RWPE2 (cell line): ENCODE data around the gene USP5.
"Not testable (repeated sequence)": the region's sequence is repeated elsewhere in the genome, so short reads cannot be mapped to it uniquely, and the experiment has no call there.

Experiments used
- ATAC-seq: fragments of 200-7000 bp; cut with Tn5 transposase; 3 replicates; pipeline ENCODE4 v1.9.1; 2021; ENCODE audit warnings: low read depth
- DNase-seq: peaks from one replicate; pipeline ENCODE4 v3.0.0-alpha.2; 2020; ENCODE audit warnings: low spot score
- H3K27ac ChIP-seq: fragments of 450-650 bp; 2 replicates; pipeline ENCODE4 v1.5.1; 2017; ENCODE audit warnings: mild to moderate bottlenecking; ENCODE audit not compliant: poor library complexity, severe bottlenecking
- H3K27me3 ChIP-seq: fragments of 250-450 bp; sonication (Bioruptor Pico); 2 replicates; pipeline ENCODE4 v1.5.1; 2021; ENCODE audit warnings: mild to moderate bottlenecking, moderate library complexity; ENCODE audit not compliant: insufficient read depth, poor library complexity, severe bottlenecking
- H3K36me3 ChIP-seq: fragments of 250-450 bp; sonication (Bioruptor Pico); 2 replicates; pipeline ENCODE4 v1.5.1; 2020; ENCODE audit warnings: low read depth, mild to moderate bottlenecking, moderate library complexity
- H3K4me1 ChIP-seq: fragments of 250-450 bp; sonication (Bioruptor Pico); 2 replicates; pipeline ENCODE4 v1.5.1; 2021; ENCODE audit warnings: mild to moderate bottlenecking, moderate library complexity; ENCODE audit not compliant: insufficient read depth, poor library complexity, severe bottlenecking
- H3K4me3 ChIP-seq: fragments of 250-450 bp; sonication (Bioruptor Pico); 2 replicates; pipeline ENCODE4 v1.5.1; 2021; ENCODE audit warnings: mild to moderate bottlenecking, moderate library complexity; ENCODE audit not compliant: severe bottlenecking
- H3K9me3 ChIP-seq: fragments of 250-450 bp; sonication (Bioruptor Pico); 2 replicates; pipeline ENCODE4 v1.5.1; 2021; ENCODE audit warnings: mild to moderate bottlenecking, moderate library complexity; ENCODE audit not compliant: severe bottlenecking
- CTCF ChIP-seq: fragments of 450-650 bp; IDR thresholded peaks from one replicate; pipeline ENCODE4 v1.5.1; 2017; ENCODE audit warnings: mild to moderate bottlenecking, moderate library complexity; ENCODE audit not compliant: poor library complexity, severe bottlenecking

The USP5 gene

GRCh38 chr12:6860942-6861341, 9.0 kb downstream of the USP5 start:
- H3K36me3 ChIP-seq, result peaks cover 62% of the 10 kb centered on the region
- ATAC-seq, result no peak

GRCh38 chr12:6861391-6861790, 9.4 kb downstream of the USP5 start:
- H3K27ac ChIP-seq, result no peak overlapping the region
- no peak for DNase-seq
- no peaks in the 10 kb centered on the region for H3K9me3 ChIP-seq
- no peaks in the 10 kb centered on the region for H3K27me3 ChIP-seq
- no peak for TF ChIP-seq CTCF
- ATAC-seq, result no peak; the same call in 2 of the 3 replicates
- H3K36me3 ChIP-seq, result peaks cover 65% of the 10 kb centered on the region
- no peaks in the 10 kb centered on the region for H3K4me1 ChIP-seq
- H3K4me3 ChIP-seq, result no peak overlapping the region

More at GRCh38 chr12:6860942-6861341, 9.0 kb downstream of the USP5 start:
- TF ChIP-seq CTCF, result no peak
- H3K4me1 ChIP-seq, result no peaks in the 10 kb centered on the region
- H3K27ac ChIP-seq, result no peak overlapping the region
- H3K4me3 ChIP-seq, result no peak overlapping the region
- no peak for DNase-seq
- no peaks in the 10 kb centered on the region for H3K27me3 ChIP-seq
- no peaks in the 10 kb centered on the region for H3K9me3 ChIP-seq

- H3K9me3 ChIP-seq, result no peaks in the 10 kb centered on the region
- H3K36me3 ChIP-seq, result peaks cover 50% of the 10 kb centered on the region
- ATAC-seq (no peak), DNase-seq (no peak)
- H3K27ac ChIP-seq, result no peak overlapping the region
- no peaks in the 10 kb centered on the region for H3K27me3 ChIP-seq
- no peaks in the 10 kb centered on the region for H3K4me1 ChIP-seq
- no peak overlapping the region for H3K4me3 ChIP-seq
- no peak for TF ChIP-seq CTCF
Observed at GRCh38 chr12:6863033-6863432, 11.1 kb downstream of the USP5 start.

- no peaks in the 10 kb centered on the region for H3K9me3 ChIP-seq
- DNase-seq, result no peak
- ATAC-seq, result no peak
- peaks cover under 1% of the 10 kb centered on the region for H3K4me1 ChIP-seq
- no peak overlapping the region for H3K4me3 ChIP-seq
- H3K27me3 ChIP-seq, result no peaks in the 10 kb centered on the region
- TF ChIP-seq CTCF, result no peak
- H3K27ac ChIP-seq, result no peak overlapping the region
- H3K36me3 ChIP-seq, result peaks cover 52% of the 10 kb centered on the region
Observed at GRCh38 chr12:6863586-6864321, 11.8 kb downstream of the USP5 start.

- peaks cover 58% of the 10 kb centered on the region for H3K36me3 ChIP-seq
- not testable (repeated sequence) for H3K4me1 ChIP-seq, DNase-seq, H3K27ac ChIP-seq, H3K4me3 ChIP-seq, H3K27me3 ChIP-seq, H3K9me3 ChIP-seq, ATAC-seq
Observed at GRCh38 chr12:6865307-6865706, 13.4 kb downstream of the USP5 start.
